Dendritic cell treated with granulocyte-macrophage colony-stimulating factor and Interleukin-4, amounts not matched to agents 40 ng/mL and 50 ng/mL, for 4 days (primary cell): Measurements from ENCODE around the gene SPPL3.

Experiments used
- H3K27ac Mint-ChIP-seq: one replicate; pipeline ENCODE4 v1.8.0; 2022; ENCODE audit warnings: mild to moderate bottlenecking, mixed read lengths
- H3K27me3 Mint-ChIP-seq: one replicate; pipeline ENCODE4 v1.8.0; 2022; ENCODE audit warnings: mild to moderate bottlenecking, mixed read lengths
- H3K36me3 Mint-ChIP-seq: one replicate; pipeline ENCODE4 v1.8.0; 2022; ENCODE audit warnings: low read depth, mixed read lengths
- H3K4me1 Mint-ChIP-seq: one replicate; pipeline ENCODE4 v1.8.0; 2022; ENCODE audit warnings: low read depth, mixed read lengths
- H3K4me3 Mint-ChIP-seq: one replicate; pipeline ENCODE4 v1.8.0; 2022; ENCODE audit warnings: mild to moderate bottlenecking, moderate library complexity, mixed read lengths
- H3K9me3 Mint-ChIP-seq: one replicate; pipeline ENCODE4 v1.8.0; 2022; ENCODE audit warnings: mixed read lengths
- intact Hi-C: fragments of 100-400 bp; cut with micrococcal nuclease; formaldehyde crosslinking; loops from one replicate; pipeline ENCODE4 v1.15.0; 2022

The SPPL3 gene

DNA sequence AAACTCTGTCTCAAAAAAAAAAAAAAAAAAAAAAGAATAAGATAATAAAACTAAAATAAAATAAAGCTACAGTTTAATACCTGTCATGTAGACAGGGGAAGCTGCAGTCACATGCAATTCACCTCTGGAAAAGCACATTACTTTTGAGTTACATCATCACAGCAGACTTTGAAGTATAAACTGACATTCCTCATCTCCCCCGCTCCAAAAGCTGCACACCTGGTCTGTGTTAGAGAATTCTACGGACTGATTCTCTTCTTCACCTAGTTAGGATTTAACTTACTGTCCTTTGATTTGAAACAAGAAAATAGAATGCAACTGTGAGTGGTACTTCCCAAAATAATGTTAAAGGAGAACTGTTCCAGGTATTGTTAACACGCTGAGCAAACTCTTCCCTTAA is 25.1 kb downstream of the SPPL3 start:
- Mint-ChIP-seq H3K27ac (no peak overlapping the region), H3K4me3 (no peak overlapping the region), H3K9me3 (no peaks in the 10 kb centered on the region), H3K27me3 (no peaks in the 10 kb centered on the region), H3K4me1 (peaks cover 68% of the 10 kb centered on the region), H3K36me3 (no peaks in the 10 kb centered on the region)
- intact Hi-C loops: no loop called here

DNA sequence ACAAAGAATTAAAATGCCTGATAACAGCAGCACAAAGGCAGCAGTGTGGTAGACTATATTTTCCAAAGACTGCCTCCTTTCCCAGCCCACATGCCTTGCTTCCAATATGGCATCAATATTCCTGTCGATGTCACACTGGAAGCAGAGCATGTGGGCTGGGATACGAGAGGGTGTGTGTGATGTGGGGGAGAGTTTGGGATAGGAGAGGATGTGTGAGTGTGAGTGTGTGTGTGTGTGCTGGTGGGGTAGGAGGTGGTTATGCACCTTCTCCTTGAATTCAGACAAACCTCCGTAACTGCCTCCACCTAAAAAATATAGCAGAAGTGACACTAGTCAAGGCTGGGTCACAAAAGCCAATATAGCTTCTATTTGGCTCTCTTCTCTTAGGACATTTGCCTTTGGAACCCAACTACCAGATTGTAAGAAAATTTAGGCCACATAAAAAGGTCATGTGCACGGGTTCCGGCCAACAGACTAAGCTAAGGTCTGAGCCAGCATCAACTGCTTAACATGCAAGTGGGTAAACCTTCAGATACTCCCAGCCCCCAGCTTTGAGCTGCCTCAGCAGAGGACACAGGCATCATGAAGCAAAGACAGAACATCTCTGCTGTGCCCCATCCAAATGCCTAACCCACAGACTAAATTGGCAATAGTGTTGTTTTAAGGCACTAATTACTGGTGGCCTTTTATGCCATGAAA is 29.5 kb downstream of the SPPL3 start:
- H3K4me1 Mint-ChIP-seq: peaks cover 67% of the 10 kb centered on the region
- H3K4me3 Mint-ChIP-seq: no peak overlapping the region
- no peaks in the 10 kb centered on the region for H3K9me3 Mint-ChIP-seq
- intact Hi-C loops: no loop called here
- no peaks in the 10 kb centered on the region for H3K27me3 Mint-ChIP-seq
- H3K36me3 Mint-ChIP-seq: peaks cover 6% of the 10 kb centered on the region
- H3K27ac Mint-ChIP-seq: peak overlapping the region; percentile 25

DNA sequence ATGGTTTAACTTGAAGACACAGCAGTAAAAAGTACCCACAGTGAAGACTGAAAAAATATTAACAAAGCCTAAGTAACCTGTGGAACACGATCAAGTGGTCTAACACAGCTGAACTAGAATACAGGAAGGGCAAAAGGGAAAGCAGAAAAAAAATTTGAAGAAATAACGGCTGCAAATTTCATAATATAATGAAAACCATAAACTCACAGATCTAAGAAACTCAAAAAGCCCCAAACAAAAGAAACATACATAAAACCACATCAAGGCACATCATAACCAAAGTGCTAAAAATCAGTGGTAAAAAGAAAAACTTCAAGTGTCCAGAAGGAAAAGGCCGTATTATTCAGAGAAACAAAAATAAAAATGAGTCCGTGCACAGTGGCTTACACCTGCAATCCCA is 30.9 kb downstream of the SPPL3 start:
- Mint-ChIP-seq H3K36me3 (peaks cover 8% of the 10 kb centered on the region), H3K9me3 (no peaks in the 10 kb centered on the region), H3K27me3 (no peaks in the 10 kb centered on the region), H3K4me3 (no peak overlapping the region), H3K4me1 (peaks cover 61% of the 10 kb centered on the region), H3K27ac (peak overlapping the region; percentile 0)
- intact Hi-C loops: no loop called here

DNA sequence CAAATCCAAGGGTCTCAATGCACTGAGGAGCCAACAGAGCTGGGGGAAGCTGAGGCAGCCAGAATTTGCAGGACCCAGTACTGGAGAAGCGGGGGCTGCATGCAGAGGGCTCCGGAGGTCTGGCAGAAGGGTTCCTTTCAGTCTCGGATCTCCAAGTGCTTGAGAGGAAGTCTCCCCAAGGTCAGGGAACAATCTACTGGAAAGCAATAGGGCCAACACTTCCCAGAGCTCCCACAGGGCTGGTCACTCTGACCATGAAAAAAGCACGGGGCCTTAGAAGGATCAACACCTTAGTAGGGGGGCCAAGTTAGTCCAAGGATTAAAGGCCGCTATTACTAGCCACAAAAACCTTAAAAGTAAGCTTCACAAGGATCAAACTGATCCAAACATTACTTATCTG is 31.7 kb downstream of the SPPL3 start:
- H3K27ac Mint-ChIP-seq: peak overlapping the region; percentile 0
- H3K4me1 Mint-ChIP-seq: peaks cover 61% of the 10 kb centered on the region

DNA sequence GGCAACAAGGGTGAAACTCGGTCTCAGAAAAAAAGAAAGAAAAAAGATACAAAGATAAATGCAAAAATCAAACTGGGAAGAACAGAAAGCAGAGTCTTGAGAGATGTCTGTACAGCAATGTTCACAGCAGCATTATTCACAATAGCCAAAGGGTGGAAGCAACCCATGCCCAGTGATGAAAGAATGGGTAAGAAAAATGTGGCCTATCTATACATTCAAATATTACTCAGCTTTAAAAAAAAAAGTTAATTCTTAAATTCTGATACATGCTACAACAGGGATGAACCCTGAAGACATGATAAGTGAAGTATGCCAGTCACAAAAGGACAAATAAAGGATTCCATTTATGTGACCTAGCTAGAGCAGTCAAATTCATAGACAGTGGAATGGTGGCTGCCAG is 33.7 kb downstream of the SPPL3 start:
- Mint-ChIP-seq H3K27me3 (no peaks in the 10 kb centered on the region), H3K36me3 (peaks cover 20% of the 10 kb centered on the region), H3K4me1 (peaks cover 50% of the 10 kb centered on the region), H3K4me3 (no peak overlapping the region), H3K9me3 (no peaks in the 10 kb centered on the region), H3K27ac (no peak overlapping the region)
- intact Hi-C loops: no loop called here

More for the DNA sequence above, 31.7 kb downstream of the SPPL3 start:
- H3K4me3 Mint-ChIP-seq: peak overlapping the region; percentile 10
- intact Hi-C loops: no loop called here
- H3K27me3 Mint-ChIP-seq: no peaks in the 10 kb centered on the region
- H3K36me3 Mint-ChIP-seq: peaks cover 15% of the 10 kb centered on the region
- no peaks in the 10 kb centered on the region for H3K9me3 Mint-ChIP-seq

DNA sequence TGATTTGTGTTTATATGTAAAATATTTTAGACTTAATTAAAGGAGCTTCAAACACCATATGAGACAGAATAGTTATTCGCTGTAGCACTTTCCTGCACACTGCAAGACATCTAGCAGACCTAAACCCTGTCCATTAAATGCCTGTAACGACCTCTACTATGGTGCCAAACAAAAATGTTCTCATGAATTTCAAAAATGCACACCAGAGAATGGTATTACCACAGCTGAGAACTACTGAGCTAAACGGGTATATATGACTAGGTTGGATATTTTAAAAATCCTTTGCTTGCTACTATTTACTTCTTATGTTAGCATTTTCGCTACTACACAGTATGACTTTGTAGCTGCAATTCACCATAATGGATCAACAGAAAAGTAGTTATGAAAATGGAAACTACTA is 34.8 kb downstream of the SPPL3 start:
- intact Hi-C loops: no loop called here
- peaks cover 41% of the 10 kb centered on the region for H3K4me1 Mint-ChIP-seq

DNA sequence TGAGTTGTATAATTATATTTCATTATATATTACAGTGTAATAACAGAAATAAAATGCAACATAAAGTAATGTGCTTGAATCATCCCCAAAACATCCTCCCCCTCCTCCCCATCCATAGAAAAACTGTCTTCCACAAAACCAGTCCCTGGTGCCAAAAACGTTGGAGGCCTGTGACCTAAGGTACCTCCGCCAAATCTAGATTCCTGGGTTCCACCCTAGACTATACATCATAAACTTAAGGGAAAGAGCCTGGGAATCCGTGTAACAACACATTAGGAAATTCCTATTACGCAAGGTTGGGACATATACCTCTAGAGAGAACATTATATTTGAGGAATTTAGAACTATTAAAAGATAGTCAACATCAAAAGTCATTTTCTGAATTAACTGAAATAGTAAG is 38.0 kb downstream of the SPPL3 start:
- H3K36me3 Mint-ChIP-seq: peaks cover 26% of the 10 kb centered on the region
- peaks cover 34% of the 10 kb centered on the region for H3K4me1 Mint-ChIP-seq
- no peak overlapping the region for H3K27ac Mint-ChIP-seq
- no peaks in the 10 kb centered on the region for H3K27me3 Mint-ChIP-seq
- H3K9me3 Mint-ChIP-seq: no peaks in the 10 kb centered on the region
- H3K4me3 Mint-ChIP-seq: no peak overlapping the region
- intact Hi-C loops: no loop called here

More for the DNA sequence above, 34.8 kb downstream of the SPPL3 start:
- H3K27me3 Mint-ChIP-seq: no peaks in the 10 kb centered on the region
- no peak overlapping the region for H3K4me3 Mint-ChIP-seq
- H3K9me3 Mint-ChIP-seq: no peaks in the 10 kb centered on the region
- H3K27ac Mint-ChIP-seq: no peak overlapping the region
- peaks cover 20% of the 10 kb centered on the region for H3K36me3 Mint-ChIP-seq

DNA sequence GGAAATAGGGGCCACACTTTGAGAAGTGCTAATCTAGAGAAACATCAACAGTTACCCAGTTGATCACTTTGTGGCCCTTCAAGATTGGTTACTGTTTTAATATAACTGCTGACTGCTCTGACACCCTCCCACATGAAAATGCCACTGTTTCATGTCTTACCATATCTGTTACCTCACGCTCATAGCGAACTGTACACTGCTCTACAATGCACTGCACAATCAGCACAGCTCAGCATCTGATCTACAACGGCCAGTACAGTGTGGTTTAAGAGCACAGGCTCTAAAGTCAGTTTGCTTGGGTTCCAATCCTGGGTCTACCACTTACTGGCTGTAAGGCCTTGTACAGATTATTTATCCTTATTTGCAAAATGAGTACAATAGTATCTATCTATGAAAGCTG is 39.1 kb downstream of the SPPL3 start:
- no peaks in the 10 kb centered on the region for H3K27me3 Mint-ChIP-seq
- intact Hi-C loops: no loop called here
- peaks cover 24% of the 10 kb centered on the region for H3K36me3 Mint-ChIP-seq
- no peak overlapping the region for H3K4me3 Mint-ChIP-seq
- H3K27ac Mint-ChIP-seq: no peak overlapping the region
- peaks cover 28% of the 10 kb centered on the region for H3K4me1 Mint-ChIP-seq
- no peaks in the 10 kb centered on the region for H3K9me3 Mint-ChIP-seq

DNA sequence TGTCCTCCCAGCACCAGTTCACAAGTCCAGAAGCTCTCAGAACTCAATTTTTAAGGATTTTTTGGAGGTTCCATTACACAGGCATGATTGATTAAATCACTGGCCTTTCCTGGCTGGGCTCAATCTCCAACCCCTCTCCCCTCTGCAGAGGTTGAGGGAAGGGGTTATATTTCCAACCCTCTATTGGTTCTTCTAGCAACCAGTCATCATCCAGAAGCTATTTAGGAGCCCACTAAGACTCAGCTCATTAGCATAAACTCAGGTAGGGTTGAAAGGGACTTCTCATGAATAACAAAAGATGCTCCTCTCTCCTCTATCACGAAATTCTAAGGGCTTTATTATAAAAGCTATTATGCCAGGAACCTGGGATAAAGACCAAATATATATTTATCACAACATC is 41.5 kb downstream of the SPPL3 start:
- no peak overlapping the region for H3K4me3 Mint-ChIP-seq
- no peak overlapping the region for H3K27ac Mint-ChIP-seq
- H3K9me3 Mint-ChIP-seq: no peaks in the 10 kb centered on the region
- peaks cover 13% of the 10 kb centered on the region for H3K36me3 Mint-ChIP-seq
- H3K27me3 Mint-ChIP-seq: no peaks in the 10 kb centered on the region
- intact Hi-C loops: no loop called here
- peaks cover 35% of the 10 kb centered on the region for H3K4me1 Mint-ChIP-seq

DNA sequence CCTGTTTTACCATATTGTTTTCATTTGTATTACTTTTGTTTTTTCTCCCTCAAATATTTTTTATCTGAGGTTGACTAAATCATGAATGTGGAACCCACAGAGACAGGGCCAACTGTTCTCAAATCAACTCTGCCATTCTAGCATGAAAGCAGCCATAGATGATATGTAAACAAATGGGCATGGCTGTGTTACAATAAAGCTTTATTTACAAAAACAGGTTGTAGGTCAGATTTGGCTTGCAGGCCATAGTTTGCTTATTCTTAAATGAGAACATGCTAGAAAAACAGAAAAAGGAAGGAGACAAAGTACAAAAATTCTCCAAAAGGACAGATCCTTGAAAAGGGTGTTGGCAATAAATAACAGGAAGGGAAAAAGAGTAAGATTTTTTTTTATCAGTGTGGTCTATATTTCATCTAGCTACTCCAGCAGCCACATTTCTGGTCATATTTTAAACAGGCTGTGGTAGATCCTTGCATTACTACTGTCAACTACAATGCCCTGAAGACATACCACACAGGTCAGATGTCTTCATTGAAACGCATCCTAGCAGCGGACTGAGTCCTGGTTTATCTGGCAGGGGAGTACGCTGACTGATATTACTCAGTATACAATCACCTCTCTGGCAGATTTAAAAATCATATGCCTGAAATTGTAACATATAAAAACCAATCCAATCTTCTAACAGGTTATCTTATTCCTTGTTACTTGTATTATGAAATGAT is 42.9 kb downstream of the SPPL3 start:
- no peak overlapping the region for H3K4me3 Mint-ChIP-seq
- intact Hi-C loops: no loop called here
- peaks cover 6% of the 10 kb centered on the region for H3K36me3 Mint-ChIP-seq
- no peaks in the 10 kb centered on the region for H3K27me3 Mint-ChIP-seq
- peaks cover 48% of the 10 kb centered on the region for H3K4me1 Mint-ChIP-seq
- no peak overlapping the region for H3K27ac Mint-ChIP-seq
- no peaks in the 10 kb centered on the region for H3K9me3 Mint-ChIP-seq

DNA sequence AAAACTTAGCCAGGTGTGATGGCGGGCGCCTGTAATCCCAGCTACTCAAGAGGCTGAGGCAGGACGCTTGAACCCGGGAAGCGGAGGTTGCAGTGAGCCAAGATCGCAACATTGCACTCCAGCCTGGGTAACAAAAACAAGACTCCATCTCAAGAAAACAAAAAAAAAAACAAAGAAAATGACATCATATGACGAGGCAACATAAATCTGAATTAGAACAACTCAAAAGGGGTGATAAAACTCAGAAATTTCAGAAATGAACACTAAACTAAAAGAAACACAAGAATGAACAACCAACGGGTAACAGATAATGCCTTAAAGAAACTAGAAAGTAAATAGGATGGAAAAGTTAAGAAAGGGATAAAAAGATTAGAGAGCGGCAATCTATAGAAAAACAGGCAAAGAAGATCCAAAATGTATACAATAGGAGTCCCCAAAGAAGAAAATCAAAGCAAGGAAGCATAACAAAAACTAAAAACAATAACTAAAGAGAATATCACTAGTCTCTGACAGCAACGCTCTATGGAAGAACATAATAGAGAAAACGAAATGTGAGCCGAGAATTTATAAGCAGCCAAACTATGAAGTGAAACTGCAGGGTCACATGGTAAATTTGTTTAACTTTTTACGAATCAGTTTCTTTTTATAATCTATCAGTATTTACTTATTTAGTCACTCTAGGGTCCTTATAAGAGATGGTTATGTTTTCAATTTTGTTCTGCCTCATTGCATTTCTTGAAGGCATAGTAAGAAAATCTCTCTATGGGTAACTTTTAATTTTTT is 45.7 kb downstream of the SPPL3 start:
- H3K9me3 Mint-ChIP-seq: no peaks in the 10 kb centered on the region
- H3K4me1 Mint-ChIP-seq: peaks cover 51% of the 10 kb centered on the region
- no peak overlapping the region for H3K4me3 Mint-ChIP-seq
- intact Hi-C loops: loop anchor here (5.0 kb wide), 1 partner anchor 44 kb away; the partner anchor contains the start of gene SPPL3
- no peaks in the 10 kb centered on the region for H3K27me3 Mint-ChIP-seq
- peaks cover 1% of the 10 kb centered on the region for H3K36me3 Mint-ChIP-seq
- peak overlapping the region; percentile 17 for H3K27ac Mint-ChIP-seq

DNA sequence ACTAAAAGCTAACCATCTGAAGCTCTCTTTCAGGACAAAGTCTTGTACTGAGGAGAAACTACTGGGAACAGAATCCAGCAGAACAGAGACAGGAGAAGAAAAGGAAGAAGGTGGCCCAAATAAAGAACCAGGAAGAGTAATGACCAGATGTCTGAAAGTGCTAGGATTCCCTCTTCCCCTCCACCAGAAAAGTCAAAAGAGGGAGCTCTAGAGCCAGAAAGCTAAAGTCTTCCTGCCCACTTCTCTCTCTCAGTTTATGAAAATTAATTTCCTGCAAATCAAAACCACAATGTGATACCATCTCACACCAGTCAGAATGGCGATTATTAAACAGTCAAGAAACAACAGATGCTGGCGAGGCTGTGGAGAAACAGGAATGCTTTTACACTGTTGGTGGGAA is 47.2 kb downstream of the SPPL3 start:
- Mint-ChIP-seq H3K9me3 (no peaks in the 10 kb centered on the region), H3K36me3 (no peaks in the 10 kb centered on the region), H3K27ac (peak overlapping the region; percentile 72), H3K4me3 (no peak overlapping the region), H3K4me1 (peaks cover 47% of the 10 kb centered on the region), H3K27me3 (no peaks in the 10 kb centered on the region)
- intact Hi-C loops: loop anchor here (1.0 to 5.0 kb wide), 2 partner anchors 45 to 114 kb away; partner anchors contain the start of gene SPPL3

DNA sequence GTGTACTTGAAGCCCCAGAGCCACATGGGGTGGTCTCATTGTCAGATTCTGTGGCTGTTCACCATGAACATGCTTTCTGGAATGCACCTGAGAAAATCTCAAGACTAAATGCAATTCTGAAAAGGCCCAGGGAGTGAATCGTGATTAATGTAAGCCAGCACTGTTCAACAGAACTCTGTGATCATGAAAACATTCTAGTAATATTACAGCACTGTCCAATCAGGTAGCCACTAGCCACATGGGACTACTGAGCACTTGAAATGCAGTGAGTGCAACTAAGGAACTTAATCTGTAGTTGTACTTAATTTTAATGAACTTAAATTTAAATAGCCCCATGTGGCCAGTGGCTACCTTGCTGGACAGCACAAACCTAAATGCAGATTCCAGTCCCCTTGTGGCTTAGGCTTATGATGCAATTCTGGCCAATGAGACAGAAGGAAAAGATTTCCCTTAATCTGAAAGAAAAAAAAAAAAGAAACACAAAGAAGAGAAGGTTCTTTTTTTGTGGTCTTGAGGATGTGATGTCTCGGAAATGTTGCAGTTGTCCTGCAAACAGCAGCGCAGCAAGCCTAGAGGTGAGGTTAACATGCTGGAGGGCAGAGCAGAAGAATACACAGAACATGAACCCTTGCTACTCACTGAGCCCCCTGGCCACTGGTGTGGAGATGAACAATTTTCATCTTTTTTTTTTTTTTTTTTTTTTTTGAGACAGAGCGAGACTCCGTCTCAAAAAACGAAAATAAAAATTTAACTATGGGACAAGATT is 48.2 kb downstream of the SPPL3 start:
- H3K27ac Mint-ChIP-seq: no peak overlapping the region
- H3K4me1 Mint-ChIP-seq: peaks cover 50% of the 10 kb centered on the region
- H3K4me3 Mint-ChIP-seq: no peak overlapping the region
- intact Hi-C loops: loop anchor here (5.0 kb wide), 1 partner anchor 46 kb away; the partner anchor contains the start of gene SPPL3
- no peaks in the 10 kb centered on the region for H3K36me3 Mint-ChIP-seq
- no peaks in the 10 kb centered on the region for H3K27me3 Mint-ChIP-seq
- H3K9me3 Mint-ChIP-seq: no peaks in the 10 kb centered on the region
